ENCODE data around the gene SF1.

The SF1 gene

DNA sequence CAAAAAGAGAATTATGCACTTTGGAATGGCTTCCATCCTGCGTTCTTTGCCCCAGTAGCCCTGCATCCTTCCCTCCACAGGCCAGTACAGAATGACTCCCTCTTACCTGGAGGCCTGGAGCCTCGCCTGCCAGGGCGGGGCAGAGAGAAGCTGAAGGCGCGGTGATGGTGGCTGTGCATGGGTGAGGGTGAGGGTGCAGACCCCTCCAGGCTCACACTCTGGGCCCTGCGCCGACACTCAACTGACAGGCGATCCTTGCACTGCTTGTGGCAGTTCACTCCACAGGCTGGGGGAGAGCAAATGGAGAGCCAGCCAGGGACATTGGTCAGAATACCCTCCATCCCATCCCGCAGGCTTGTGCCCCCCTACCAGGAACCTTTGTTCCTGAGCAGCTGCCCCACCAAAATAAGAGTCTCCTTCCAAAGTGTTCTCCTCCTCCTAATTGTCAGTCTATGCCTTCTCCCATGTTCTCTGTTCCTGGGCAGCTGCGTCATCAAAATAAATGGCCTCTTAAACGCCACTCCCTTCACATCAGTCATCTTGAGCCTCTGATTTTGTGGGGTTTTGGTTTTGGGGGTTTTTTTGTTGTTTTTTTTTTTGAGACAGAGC lies 49.5 kb downstream of the SF1 start:
- DNase-seq, result no peak

DNA sequence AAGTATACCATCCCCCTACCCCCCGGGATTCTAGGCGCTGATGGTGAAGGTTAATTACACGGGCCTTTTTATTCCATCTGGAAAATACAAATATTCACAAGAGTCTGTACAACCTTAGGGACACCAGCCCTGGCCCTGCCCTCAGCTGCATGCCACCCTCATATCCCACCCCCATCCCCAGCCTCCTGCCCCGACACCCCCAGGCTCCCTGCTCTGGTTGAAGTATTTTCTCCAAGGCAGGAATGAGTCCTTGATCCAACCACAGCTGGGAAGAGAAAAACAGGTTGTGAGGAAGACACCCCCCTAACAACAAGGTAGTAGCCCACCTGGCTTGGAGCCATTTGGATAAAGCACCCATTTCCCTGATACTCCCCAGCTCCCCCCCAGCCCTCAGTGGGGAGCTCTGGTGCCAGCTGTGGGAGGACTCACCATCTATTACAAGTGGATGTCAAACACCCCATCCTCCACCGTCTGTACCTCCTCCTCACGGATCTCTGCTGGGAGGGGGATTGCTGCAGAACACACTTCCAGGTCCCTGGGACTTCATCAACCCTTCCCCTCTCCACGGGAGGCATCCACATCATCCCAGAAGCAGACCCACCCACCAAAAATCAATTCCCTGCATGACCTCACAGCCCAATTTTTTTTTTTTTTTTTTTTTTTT lies 51.3 kb downstream of the SF1 start:
- no peak for DNase-seq

- DNase-seq, result no peak
Measured at GRCh38 chr11:64726211-64726641, 52.1 kb downstream of the SF1 start.

DNA sequence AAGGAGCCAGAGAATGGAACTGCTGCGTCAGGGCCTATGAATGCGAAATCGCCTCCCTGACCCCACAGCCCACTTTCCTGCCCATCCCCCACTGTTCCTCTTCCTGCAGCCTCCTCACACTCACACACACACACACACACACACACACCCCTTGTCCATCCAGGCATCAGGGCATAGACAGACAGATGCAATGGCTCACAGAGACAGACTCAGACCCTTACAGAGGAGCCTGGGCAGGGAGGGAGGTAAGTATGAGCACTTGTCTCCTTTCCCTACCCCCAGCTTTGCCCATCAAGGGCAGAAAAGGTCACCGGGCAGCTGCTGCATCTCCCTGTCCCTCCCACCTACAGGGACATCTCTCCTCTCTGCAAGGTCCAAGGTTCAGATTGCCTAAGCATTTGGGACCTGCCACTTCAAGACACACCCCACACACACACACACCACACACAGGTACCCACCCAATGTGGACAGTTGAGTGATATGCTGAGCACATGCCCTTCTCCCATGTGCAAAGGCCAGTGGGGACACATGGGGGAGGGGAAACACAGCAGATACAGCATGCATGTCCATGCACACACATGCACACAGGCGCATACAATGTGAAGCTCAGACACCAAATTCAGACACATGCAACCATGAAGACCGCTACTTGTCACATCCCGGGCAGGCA lies 53.3 kb downstream of the SF1 start:
- DNase-seq, result no peak

GRCh38 chr11:64723907-64724862 lies 54.2 kb downstream of the SF1 start:
- DNase-seq, result no peak

- DNase-seq, result peak in 50 of 51 donors; percentile 49 to 96 (median 88)
Measured at GRCh38 chr11:64723117-64723906, 55.0 kb downstream of the SF1 start, which contains the start of gene NRXN2. Gene NRXN2 (minus strand): TSS chr11:64723197. CDS start chr11:64713699, 9,498 bp downstream.

DNA sequence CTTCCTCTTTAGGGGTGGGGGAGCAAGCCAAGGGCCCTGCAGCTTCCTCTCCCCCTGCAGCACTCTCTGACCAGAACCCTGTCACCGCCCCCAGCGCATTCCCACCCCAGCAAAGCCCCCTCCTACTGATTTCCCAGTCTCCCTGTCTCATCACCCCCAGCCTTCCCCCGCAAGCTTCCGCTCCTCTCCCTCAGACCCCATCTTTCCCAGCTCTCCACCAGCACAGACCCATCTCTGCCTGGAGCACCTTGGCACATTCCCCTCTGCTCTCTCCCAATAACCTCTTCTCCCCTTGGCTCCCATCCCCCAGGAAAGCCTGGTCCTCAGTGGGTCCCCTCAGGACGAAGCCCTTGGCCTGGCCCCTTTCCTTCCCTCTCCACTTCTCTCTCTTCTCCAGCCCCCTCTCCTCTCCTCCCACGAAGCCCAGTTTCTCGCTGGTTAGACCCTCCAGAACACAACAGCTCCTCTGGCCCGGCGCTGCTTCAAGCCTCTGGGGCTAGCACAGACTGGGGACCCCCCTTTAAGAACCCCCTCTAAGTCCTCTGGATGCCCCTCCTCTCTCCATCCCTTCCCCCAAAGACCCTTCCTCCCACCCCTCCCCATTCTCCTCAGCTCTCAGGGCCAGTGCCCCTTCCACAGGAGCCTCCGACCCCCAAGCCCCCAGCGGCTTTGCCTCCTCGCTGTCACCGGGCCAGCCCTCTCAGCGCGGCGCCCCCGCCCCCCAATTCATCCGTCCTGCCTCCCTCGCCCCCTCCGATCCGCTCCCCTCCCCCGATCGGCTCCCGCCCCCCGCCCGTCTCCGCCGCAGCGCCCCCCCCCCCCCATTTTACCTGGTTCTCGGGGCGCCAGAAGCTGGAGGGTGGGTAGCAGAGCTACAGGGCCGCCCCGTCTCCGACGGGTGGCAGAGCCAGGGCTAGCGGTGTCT lies 55.9 kb downstream of the SF1 start:
- DNase-seq, result no peak

DNA sequence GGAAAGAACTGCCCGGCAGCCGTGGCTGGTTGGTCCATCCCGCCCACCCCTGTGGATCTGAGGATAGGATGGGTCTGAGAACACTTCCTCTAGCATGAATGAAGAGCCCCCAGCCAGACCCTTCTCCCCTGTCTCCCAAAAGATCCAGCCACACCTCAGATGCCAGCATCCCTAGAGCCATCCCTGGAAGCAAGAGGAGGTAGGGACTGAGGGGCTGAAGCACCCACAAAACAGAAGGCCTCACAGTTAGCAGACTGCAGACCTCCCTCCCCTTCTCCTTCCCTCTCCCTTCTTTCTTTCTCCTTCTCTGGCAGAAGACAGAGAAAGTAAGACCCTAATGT lies 57.0 kb downstream of the SF1 start:
- no peak for DNase-seq

- no peak for DNase-seq
Measured at GRCh38 chr11:64720640-64721358, 57.5 kb downstream of the SF1 start.

DNA sequence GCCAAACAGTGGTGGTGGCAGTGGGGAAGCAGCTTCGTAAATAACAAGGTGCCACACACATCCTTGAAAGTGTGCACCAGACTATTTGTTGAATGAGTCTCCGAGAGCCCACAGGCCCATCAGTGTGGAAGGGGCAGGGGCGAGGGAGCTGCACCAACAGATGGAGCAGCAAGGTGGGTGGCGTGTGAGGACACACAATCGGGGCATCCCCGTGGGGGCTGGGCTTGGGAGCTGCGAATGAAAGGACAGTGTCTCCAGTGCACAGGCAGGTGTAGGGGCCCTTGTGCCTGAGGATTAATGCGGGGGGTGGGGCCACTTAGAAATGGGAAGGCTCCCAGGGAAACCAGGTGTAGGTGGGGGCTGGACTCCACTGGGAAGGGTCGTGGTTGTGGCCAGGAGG lies 58.2 kb downstream of the SF1 start:
- DNase-seq, result no peak

DNA sequence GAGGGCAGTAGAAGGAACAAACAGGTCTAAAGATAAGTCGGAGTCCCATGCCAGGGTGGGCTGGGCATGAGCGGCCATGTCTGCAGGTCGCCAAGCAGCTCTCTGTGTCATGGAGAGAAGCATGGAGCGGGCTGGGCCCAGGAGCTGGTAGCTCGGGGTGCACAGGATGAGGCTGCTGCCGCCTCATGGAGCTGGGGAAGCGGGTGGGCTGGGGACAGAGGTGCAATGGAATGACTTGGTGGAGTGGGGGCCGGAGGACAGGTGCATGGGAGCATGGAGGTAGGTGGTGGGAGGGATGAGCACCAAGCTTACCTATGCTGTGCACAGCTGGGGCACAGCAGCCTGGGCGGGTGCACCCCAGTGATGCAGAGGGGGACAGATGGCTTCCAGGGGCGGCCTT lies 58.9 kb downstream of the SF1 start:
- no peak for DNase-seq

GRCh38 chr11:64718780-64719124 lies 59.6 kb downstream of the SF1 start:
- DNase-seq, result no peak

- peak in 1 of 51 donors; percentile 60 for DNase-seq
Measured at GRCh38 chr11:64718084-64718779, 60.1 kb downstream of the SF1 start.

- no peak for DNase-seq
Measured at GRCh38 chr11:64717268-64717578, 61.1 kb downstream of the SF1 start.

GRCh38 chr11:64716473-64717267 lies 61.7 kb downstream of the SF1 start:
- no peak for DNase-seq

DNA sequence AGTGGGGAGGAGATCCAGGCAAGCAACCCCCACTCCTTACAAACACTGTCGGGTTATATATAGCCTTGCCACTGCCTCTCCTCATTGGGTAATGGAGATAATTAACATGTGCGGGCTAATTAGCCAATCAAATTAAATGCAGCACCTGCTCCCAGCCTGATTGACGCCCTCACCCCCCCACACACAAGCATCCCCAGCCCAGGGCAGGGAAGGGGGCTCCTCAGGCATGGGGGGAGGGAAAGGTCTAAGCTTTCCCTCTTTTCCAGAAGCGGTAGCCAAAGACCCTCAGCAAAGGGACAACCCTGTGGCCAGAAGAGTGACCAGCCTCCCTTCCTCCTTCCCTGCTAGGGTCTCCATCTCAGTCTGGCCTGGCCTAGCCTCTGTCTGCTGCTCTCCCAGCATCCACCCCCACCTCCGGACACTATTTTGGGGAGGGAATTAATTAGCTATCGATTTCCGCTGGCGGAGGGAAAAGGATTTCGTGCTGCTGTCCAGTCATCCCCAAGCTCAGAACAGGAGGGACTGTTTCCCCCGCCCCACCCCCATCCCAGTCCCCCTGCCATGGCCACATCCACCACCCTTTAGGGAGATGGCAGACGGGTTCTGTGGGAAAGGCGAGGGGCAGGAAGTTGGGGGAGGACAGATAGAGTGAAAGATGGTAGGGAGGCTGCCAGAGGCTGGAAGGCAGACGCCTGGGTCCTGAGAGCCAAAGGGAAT lies 62.4 kb downstream of the SF1 start:
- no peak for DNase-seq

DNA sequence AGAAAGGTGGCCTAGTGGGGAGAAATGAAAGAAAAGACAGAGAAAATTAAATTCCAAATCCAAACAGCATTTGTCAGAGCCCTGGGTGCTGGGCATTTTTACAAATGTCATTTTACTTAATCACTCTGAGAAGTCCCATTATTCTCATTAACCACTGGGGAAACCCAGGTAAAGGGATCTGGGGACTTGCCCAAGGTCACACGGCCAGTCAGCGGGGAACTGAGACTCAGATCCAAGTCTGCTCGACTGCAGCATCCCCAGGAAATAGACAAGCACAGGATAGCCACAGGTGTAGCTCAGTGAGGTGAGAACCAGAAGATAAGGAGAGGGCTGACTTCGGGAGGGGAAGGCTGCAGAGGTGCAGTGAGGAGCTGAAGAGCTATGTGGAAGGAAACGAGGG lies 63.2 kb downstream of the SF1 start:
- DNase-seq, result no peak
